Loucy (cell line): ENCODE data around the gene SLC35D3.

Source experiments
- CTCF ChIP-seq: fragments of 200-600 bp; sonication (generic); conservative IDR thresholded peaks from 2 replicates; pipeline ENCODE4 v1.5.1; 2014; ENCODE audit warnings: mild to moderate bottlenecking, antibody characterized with exemption, low read length
- EZH2phosphoT487 ChIP-seq: fragments of 200-600 bp; IDR thresholded peaks from 2 replicates; pipeline ENCODE4 v1.6.1; 2018; ENCODE audit warnings: antibody characterized with exemption, mild to moderate bottlenecking, moderate library complexity, borderline replicate concordance

GRCh38 chr6:136947037-136947436 lies 24.9 kb downstream of the SLC35D3 start:
- no peak for TF ChIP-seq EZH2phosphoT487
- TF ChIP-seq CTCF = no peak
